Nephron progenitor cell (in vitro differentiated cells): Measurements from ENCODE around the gene AP4B1.
A peak's percentile ranks its signal among the peaks of the same experiment; 100 is the strongest.

Experiments
- DNase-seq: peaks from one replicate; pipeline ENCODE4 v3.0.0; 2021
- H3K27ac Mint-ChIP-seq: 2 replicates; pipeline ENCODE4 v1.8.0; 2021; ENCODE audit warnings: mild to moderate bottlenecking, moderate library complexity, mixed read lengths
- H3K27me3 Mint-ChIP-seq: 2 replicates; pipeline ENCODE4 v1.8.0; 2021; ENCODE audit warnings: mild to moderate bottlenecking, low read depth, mixed read lengths; ENCODE audit not compliant: poor library complexity
- H3K36me3 Mint-ChIP-seq: 2 replicates; pipeline ENCODE4 v1.8.0; 2021; ENCODE audit warnings: low read depth, mixed read lengths
- H3K4me1 Mint-ChIP-seq: 2 replicates; pipeline ENCODE4 v1.8.0; 2021; ENCODE audit warnings: mixed read lengths
- H3K4me3 Mint-ChIP-seq: 2 replicates; pipeline ENCODE4 v1.8.0; 2021; ENCODE audit warnings: mild to moderate bottlenecking, moderate library complexity, mixed read lengths
- H3K9me3 Mint-ChIP-seq: 2 replicates; pipeline ENCODE4 v1.8.0; 2021; ENCODE audit warnings: mild to moderate bottlenecking, moderate library complexity, mixed read lengths
- CTCF ChIP-seq: fragments of 200-600 bp; sonication (generic); IDR thresholded peaks from 2 replicates; pipeline ENCODE4 v1.5.0; 2021; ENCODE audit warnings: antibody characterized with exemption

Gene AP4B1

GRCh38 chr1:113940365-113941244 is 36.0 kb upstream of the AP4B1 start:
- H3K4me3 Mint-ChIP-seq: no peak overlapping the region
- H3K9me3 Mint-ChIP-seq: peaks cover 16% of the 10 kb centered on the region
- H3K27ac Mint-ChIP-seq: peak overlapping the region; percentile 69
- no peak for DNase-seq
- peaks cover 46% of the 10 kb centered on the region for H3K36me3 Mint-ChIP-seq
- H3K4me1 Mint-ChIP-seq: peaks cover 26% of the 10 kb centered on the region
- no peak for TF ChIP-seq CTCF
- no peaks in the 10 kb centered on the region for H3K27me3 Mint-ChIP-seq

GRCh38 chr1:113938192-113938591 is 33.6 kb upstream of the AP4B1 start:
- peak overlapping the region; percentile 25 for H3K27ac Mint-ChIP-seq
- peaks cover 2% of the 10 kb centered on the region for H3K9me3 Mint-ChIP-seq
- peaks cover 37% of the 10 kb centered on the region for H3K4me1 Mint-ChIP-seq
- H3K36me3 Mint-ChIP-seq: peaks cover 28% of the 10 kb centered on the region
- DNase-seq: no peak
- no peak overlapping the region for H3K4me3 Mint-ChIP-seq
- H3K27me3 Mint-ChIP-seq: no peaks in the 10 kb centered on the region
- no peak for TF ChIP-seq CTCF

- Mint-ChIP-seq H3K36me3 (peaks cover 19% of the 10 kb centered on the region), H3K9me3 (no peaks in the 10 kb centered on the region), H3K27me3 (no peaks in the 10 kb centered on the region), H3K27ac (no peak overlapping the region), H3K4me3 (no peak overlapping the region), H3K4me1 (peaks cover 46% of the 10 kb centered on the region)
- no peak for DNase-seq
- no peak for TF ChIP-seq CTCF
These were observed 32.5 kb upstream of the AP4B1 start for GRCh38 chr1:113937146-113937545.

- Mint-ChIP-seq H3K27ac (no peak overlapping the region), H3K9me3 (no peaks in the 10 kb centered on the region), H3K27me3 (no peaks in the 10 kb centered on the region), H3K4me1 (peaks cover 57% of the 10 kb centered on the region), H3K36me3 (peaks cover 11% of the 10 kb centered on the region), H3K4me3 (no peak overlapping the region)
- TF ChIP-seq CTCF: no peak
- DNase-seq: no peak
These were observed 31.4 kb upstream of the AP4B1 start for GRCh38 chr1:113935970-113936369.

GRCh38 chr1:113935176-113935575 is 30.6 kb upstream of the AP4B1 start:
- no peaks in the 10 kb centered on the region for H3K9me3 Mint-ChIP-seq
- peaks cover 4% of the 10 kb centered on the region for H3K36me3 Mint-ChIP-seq
- peaks cover 60% of the 10 kb centered on the region for H3K4me1 Mint-ChIP-seq
- DNase-seq: no peak
- no peak overlapping the region for H3K4me3 Mint-ChIP-seq
- H3K27me3 Mint-ChIP-seq: no peaks in the 10 kb centered on the region
- no peak for TF ChIP-seq CTCF
- H3K27ac Mint-ChIP-seq: no peak overlapping the region
